Activated CD4-positive, alpha-beta T cell treated with anti-CD3 and anti-CD28 coated beads, Interleukin-2, amount 10 ng/mL, durations not matched to agents 7 days and 5 days (primary cell): ENCODE data around the gene CDSN. TPM values are rescaled to one million over a fixed set of nuclear protein-coding genes. Genes with fewer than 3 reads are reported as not detected.
"Not testable (repeated sequence)": the region's sequence is repeated elsewhere in the genome, so short reads cannot be mapped to it uniquely, and the experiment has no call there.

Source experiments
- CTCF ChIA-PET: fragments of 350-600 bp; sonication (Branson Sonifier 250); formaldehyde crosslinking; loops from one replicate; lab custom pipeline; 2021; ENCODE audit warnings: antibody characterized with exemption; lab: Charles Lee
- POLR2A ChIA-PET: fragments of 350-600 bp; sonication (Branson Sonifier 250); formaldehyde crosslinking; loops from one replicate; lab custom pipeline; 2021; ENCODE audit warnings: antibody characterized with exemption; lab: Charles Lee
- DNase-seq: peaks from one replicate; pipeline ENCODE4 v3.0.0-alpha.2; 2020
- H3K27ac Mint-ChIP-seq: one replicate; pipeline ENCODE4 v1.8.0; 2021; ENCODE audit warnings: mild to moderate bottlenecking, moderate library complexity, mixed read lengths
- H3K27me3 Mint-ChIP-seq: one replicate; pipeline ENCODE4 v1.8.0; 2021; ENCODE audit warnings: mixed read lengths
- H3K36me3 Mint-ChIP-seq: one replicate; pipeline ENCODE4 v1.8.0; 2021; ENCODE audit warnings: low read depth, mixed read lengths
- H3K4me1 Mint-ChIP-seq: one replicate; pipeline ENCODE4 v1.8.0; 2021; ENCODE audit warnings: mixed read lengths
- H3K4me3 Mint-ChIP-seq: one replicate; pipeline ENCODE4 v1.8.0; 2021; ENCODE audit warnings: mild to moderate bottlenecking, moderate library complexity, mixed read lengths
- H3K9me3 Mint-ChIP-seq: one replicate; pipeline ENCODE4 v1.8.0; 2021; ENCODE audit warnings: mixed read lengths
- total RNA-seq, 2 experiments: library from RNA; stranded (reverse); gene quantifications; one replicate each; pipeline ENCODE4 v1.2.3, GENCODE V29; 2021

The CDSN gene
- total RNA-seq, 2 experiments from 2014 or later: not detected

- Mint-ChIP-seq H3K27ac (peak overlapping the region; percentile 58), H3K36me3 (no peaks in the 10 kb centered on the region), H3K4me3 (no peak overlapping the region), H3K9me3 (no peaks in the 10 kb centered on the region), H3K4me1 (peaks cover 11% of the 10 kb centered on the region), H3K27me3 (peaks cover 6% of the 10 kb centered on the region)
- peak; percentile 90 for DNase-seq
- POLR2A ChIA-PET: no interaction called here
- CTCF ChIA-PET: interaction anchor here (0.5 to 3.0 kb wide), 33 partner anchors 8 to 546 kb away, joined by 3 to 18 read pairs (median 3); partner anchors contain the start of genes GNL1, PRR3 and VARS2
Observed at GRCh38 chr6:31087494-31088089, 32.7 kb downstream of the CDSN start.

- H3K9me3 Mint-ChIP-seq: no peaks in the 10 kb centered on the region
- DNase-seq: no peak
- no peak overlapping the region for H3K27ac Mint-ChIP-seq
- ChIA-PET CTCF (interaction anchor here (0.5 to 3.0 kb wide), 34 partner anchors 7 to 546 kb away, joined by 3 to 18 read pairs (median 3); partner anchors contain the start of genes GNL1, PRR3 and VARS2), POLR2A (no interaction called here)
- no peak overlapping the region for H3K4me3 Mint-ChIP-seq
- H3K27me3 Mint-ChIP-seq: peaks cover 6% of the 10 kb centered on the region
- H3K36me3 Mint-ChIP-seq: no peaks in the 10 kb centered on the region
- H3K4me1 Mint-ChIP-seq: peaks cover 11% of the 10 kb centered on the region
Observed at GRCh38 chr6:31086788-31087440, 33.3 kb downstream of the CDSN start.

- Mint-ChIP-seq H3K9me3 (no peaks in the 10 kb centered on the region), H3K27ac (no peak overlapping the region), H3K4me3 (no peak overlapping the region), H3K36me3 (no peaks in the 10 kb centered on the region), H3K27me3 (peaks cover 13% of the 10 kb centered on the region), H3K4me1 (peaks cover 19% of the 10 kb centered on the region)
- ChIA-PET POLR2A (no interaction called here), CTCF (interaction anchor here (1.3 to 1.8 kb wide), 3 partner anchors 12 to 170 kb away, joined by 3 to 6 read pairs (median 4); partner anchors contain the start of gene VARS2)
- peak; percentile 53 for DNase-seq
Observed at GRCh38 chr6:31083742-31084354, 36.4 kb downstream of the CDSN start.

- no peak for DNase-seq
- POLR2A ChIA-PET: no interaction called here
- CTCF ChIA-PET: interaction anchor here (3.6 kb wide), 1 partner anchor 252 kb away, joined by 17 read pairs; no protein-coding TSS in a partner anchor
- H3K27ac Mint-ChIP-seq: no peak overlapping the region
- H3K4me3 Mint-ChIP-seq: no peak overlapping the region
- H3K9me3 Mint-ChIP-seq: no peaks in the 10 kb centered on the region
- peaks cover 13% of the 10 kb centered on the region for H3K27me3 Mint-ChIP-seq
- H3K4me1 Mint-ChIP-seq: peaks cover 9% of the 10 kb centered on the region
- no peaks in the 10 kb centered on the region for H3K36me3 Mint-ChIP-seq
Observed at GRCh38 chr6:31081872-31082271, 38.4 kb downstream of the CDSN start.

GRCh38 chr6:31079656-31080261 is 40.5 kb downstream of the CDSN start:
- Mint-ChIP-seq H3K4me3 (peak overlapping the region; percentile 10), H3K9me3 (no peaks in the 10 kb centered on the region)

GRCh38 chr6:31076611-31077010 is 43.6 kb downstream of the CDSN start:
- ChIA-PET POLR2A (no interaction called here), CTCF (no interaction called here)
- H3K9me3 Mint-ChIP-seq: no peaks in the 10 kb centered on the region
- peaks cover 8% of the 10 kb centered on the region for H3K4me1 Mint-ChIP-seq
- no peak overlapping the region for H3K4me3 Mint-ChIP-seq
- peaks cover 8% of the 10 kb centered on the region for H3K27me3 Mint-ChIP-seq
- no peak for DNase-seq
- H3K27ac Mint-ChIP-seq: no peak overlapping the region
- H3K36me3 Mint-ChIP-seq: no peaks in the 10 kb centered on the region

More at GRCh38 chr6:31079656-31080261, 40.5 kb downstream of the CDSN start:
- CTCF ChIA-PET: interaction anchor here (0.5 to 3.6 kb wide), 30 partner anchors 8 to 486 kb away, joined by 3 to 19 read pairs (median 4); partner anchors contain the start of gene VARS2
- Mint-ChIP-seq H3K27ac (no peak overlapping the region), H3K4me1 (peaks cover 8% of the 10 kb centered on the region), H3K27me3 (peaks cover 8% of the 10 kb centered on the region), H3K36me3 (no peaks in the 10 kb centered on the region)
- POLR2A ChIA-PET: no interaction called here
- DNase-seq: peak; percentile 83

GRCh38 chr6:31075528-31075927 is 44.7 kb downstream of the CDSN start:
- Mint-ChIP-seq H3K9me3 (no peaks in the 10 kb centered on the region), H3K36me3 (no peaks in the 10 kb centered on the region), H3K27ac (no peak overlapping the region), H3K4me3 (no peak overlapping the region), H3K4me1 (peaks cover 8% of the 10 kb centered on the region), H3K27me3 (peaks cover 4% of the 10 kb centered on the region)
- no peak for DNase-seq
- ChIA-PET CTCF (interaction anchor here (0.5 kb wide), 1 partner anchor 253 kb away, joined by 3 read pairs; no protein-coding TSS in a partner anchor), POLR2A (interaction anchor here (0.7 kb wide), 2 partner anchors 175 to 486 kb away, joined by 3 to 4 read pairs; no protein-coding TSS in a partner anchor)

GRCh38 chr6:31074401-31074800 is 45.8 kb downstream of the CDSN start:
- no peaks in the 10 kb centered on the region for H3K9me3 Mint-ChIP-seq
- H3K27me3 Mint-ChIP-seq: no peaks in the 10 kb centered on the region
- ChIA-PET CTCF (interaction anchor here (1.5 kb wide), 1 partner anchor 159 kb away, joined by 5 read pairs; no protein-coding TSS in a partner anchor), POLR2A (no interaction called here)
- no peaks in the 10 kb centered on the region for H3K36me3 Mint-ChIP-seq
- no peak overlapping the region for H3K27ac Mint-ChIP-seq
- peaks cover 3% of the 10 kb centered on the region for H3K4me1 Mint-ChIP-seq
- H3K4me3 Mint-ChIP-seq: no peak overlapping the region
- no peak for DNase-seq

- Mint-ChIP-seq H3K27me3 (no peaks in the 10 kb centered on the region), H3K36me3 (no peaks in the 10 kb centered on the region), H3K4me3 (no peak overlapping the region), H3K27ac (no peak overlapping the region), H3K4me1 (no peaks in the 10 kb centered on the region), H3K9me3 (no peaks in the 10 kb centered on the region)
- ChIA-PET POLR2A (no interaction called here), CTCF (interaction anchor here (1.1 to 1.9 kb wide), 2 partner anchors 16 to 236 kb away, joined by 3 to 8 read pairs; no protein-coding TSS in a partner anchor)
- DNase-seq: no peak
Observed at GRCh38 chr6:31070711-31071197, 49.5 kb downstream of the CDSN start.

GRCh38 chr6:31068669-31069340 is 51.4 kb downstream of the CDSN start:
- Mint-ChIP-seq H3K27me3 (peaks cover 3% of the 10 kb centered on the region), H3K4me1 (no peaks in the 10 kb centered on the region), H3K27ac (no peak overlapping the region), H3K9me3 (no peaks in the 10 kb centered on the region), H3K4me3 (no peak overlapping the region), H3K36me3 (no peaks in the 10 kb centered on the region)
- POLR2A ChIA-PET: no interaction called here
- CTCF ChIA-PET: interaction anchor here (1.0 to 1.9 kb wide), 5 partner anchors 11 to 153 kb away, joined by 3 to 8 read pairs (median 5); no protein-coding TSS in a partner anchor
- DNase-seq: peak; percentile 64

- H3K9me3 Mint-ChIP-seq, DNase-seq, H3K27me3 Mint-ChIP-seq, H3K36me3 Mint-ChIP-seq, H3K4me3 Mint-ChIP-seq, H3K4me1 Mint-ChIP-seq, H3K27ac Mint-ChIP-seq, POLR2A ChIA-PET: not testable (repeated sequence)
- CTCF ChIA-PET: interaction anchor here (1.2 to 1.8 kb wide), 3 partner anchors 12 to 153 kb away, joined by 3 to 6 read pairs (median 5); no protein-coding TSS in a partner anchor
Observed at GRCh38 chr6:31067891-31068668, 52.2 kb downstream of the CDSN start.
